Neutrophil (primary cell): ENCODE results near the gene NTRK1.

Source experiments
- H3K27ac ChIP-seq: fragments of 200-600 bp; sonication (generic); 2 replicates; pipeline ENCODE4 v1.5.1; 2016; ENCODE audit warnings: mild to moderate bottlenecking, moderate library complexity
- H3K27me3 ChIP-seq: fragments of 200-600 bp; sonication (generic); 2 replicates; pipeline ENCODE4 v1.6.0; 2016; ENCODE audit warnings: mild to moderate bottlenecking
- H3K36me3 ChIP-seq: fragments of 200-600 bp; sonication (generic); 2 replicates; pipeline ENCODE4 v1.5.1; 2017
- H3K4me1 ChIP-seq, 2 experiments: fragments of 200-600 bp in 1 of 2; sonication (generic) in 1 of 2; 1 replicate in 1 of 2; 2 replicates in 1 of 2; pipeline versions ENCODE4 v1.5.1 to v1.6.1; 2013 to 2016; ENCODE audit warnings: low read depth in 1 of 2, low read length in 1 of 2, mild to moderate bottlenecking in 1 of 2, moderate library complexity in 1 of 2; ENCODE audit not compliant: control insufficient read depth in 1 of 2, insufficient read depth in 1 of 2
- H3K4me3 ChIP-seq, 2 experiments: fragments of 200-600 bp in 1 of 2; sonication (generic) in 1 of 2; 1 replicate in 1 of 2; 2 replicates in 1 of 2; pipeline ENCODE4 v1.5.1; 2013 to 2016; ENCODE audit warnings: low read depth in 1 of 2, low read length in 1 of 2, mild to moderate bottlenecking in 1 of 2, moderate library complexity in 1 of 2
- H3K9me3 ChIP-seq: fragments of 200-600 bp; sonication (generic); 2 replicates; pipeline ENCODE4 v1.5.1; 2016
- TF ChIP-seq, protein P1 (sequence below): fragments of 200-600 bp; sonication (generic); IDR thresholded peaks from 2 replicates; pipeline ENCODE4 v1.5.1; 2016; ENCODE audit warnings: antibody characterized with exemption

The NTRK1 gene

GRCh38 chr1:156863631-156864030 is 3.0 kb downstream of the NTRK1 start:
- no peaks in the 10 kb centered on the region for H3K9me3 ChIP-seq
- H3K36me3 ChIP-seq: no peaks in the 10 kb centered on the region
- TF ChIP-seq, protein P1, sequence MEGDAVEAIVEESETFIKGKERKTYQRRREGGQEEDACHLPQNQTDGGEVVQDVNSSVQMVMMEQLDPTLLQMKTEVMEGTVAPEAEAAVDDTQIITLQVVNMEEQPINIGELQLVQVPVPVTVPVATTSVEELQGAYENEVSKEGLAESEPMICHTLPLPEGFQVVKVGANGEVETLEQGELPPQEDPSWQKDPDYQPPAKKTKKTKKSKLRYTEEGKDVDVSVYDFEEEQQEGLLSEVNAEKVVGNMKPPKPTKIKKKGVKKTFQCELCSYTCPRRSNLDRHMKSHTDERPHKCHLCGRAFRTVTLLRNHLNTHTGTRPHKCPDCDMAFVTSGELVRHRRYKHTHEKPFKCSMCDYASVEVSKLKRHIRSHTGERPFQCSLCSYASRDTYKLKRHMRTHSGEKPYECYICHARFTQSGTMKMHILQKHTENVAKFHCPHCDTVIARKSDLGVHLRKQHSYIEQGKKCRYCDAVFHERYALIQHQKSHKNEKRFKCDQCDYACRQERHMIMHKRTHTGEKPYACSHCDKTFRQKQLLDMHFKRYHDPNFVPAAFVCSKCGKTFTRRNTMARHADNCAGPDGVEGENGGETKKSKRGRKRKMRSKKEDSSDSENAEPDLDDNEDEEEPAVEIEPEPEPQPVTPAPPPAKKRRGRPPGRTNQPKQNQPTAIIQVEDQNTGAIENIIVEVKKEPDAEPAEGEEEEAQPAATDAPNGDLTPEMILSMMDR: no peak
- no peaks in the 10 kb centered on the region for H3K4me1 ChIP-seq
- H3K4me3 ChIP-seq: no peak overlapping the region
- H3K27me3 ChIP-seq: peaks cover 91% of the 10 kb centered on the region
- no peak overlapping the region for H3K27ac ChIP-seq

- peaks cover 86% of the 10 kb centered on the region for H3K27me3 ChIP-seq
- no peaks in the 10 kb centered on the region for H3K9me3 ChIP-seq
- TF ChIP-seq, protein P1: no peak
- H3K27ac ChIP-seq: no peak overlapping the region
- no peaks in the 10 kb centered on the region for H3K36me3 ChIP-seq
- H3K4me3 ChIP-seq: no peak overlapping the region
- no peaks in the 10 kb centered on the region for H3K4me1 ChIP-seq
Measured at GRCh38 chr1:156864796-156865195, 4.1 kb downstream of the NTRK1 start.

DNA sequence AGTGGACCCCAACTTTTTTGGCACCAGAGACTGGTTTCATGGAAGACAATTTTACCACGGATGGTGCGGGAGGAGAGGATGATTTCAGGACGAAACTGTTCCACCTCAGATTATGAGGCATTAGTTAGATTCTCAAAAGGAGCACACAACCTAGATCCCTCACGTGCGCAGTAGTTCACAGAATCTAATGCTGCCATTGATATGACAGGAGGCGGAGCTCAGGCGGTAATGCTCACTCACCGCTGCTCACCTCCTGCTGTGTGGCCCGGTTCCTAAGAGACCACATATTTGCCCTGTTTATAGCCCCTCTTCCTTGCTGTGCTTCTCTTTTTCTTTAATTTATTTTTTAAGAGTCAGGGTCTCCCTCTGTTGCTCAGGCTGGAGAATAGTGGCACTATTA is 4.6 kb downstream of the NTRK1 start:
- TF ChIP-seq, protein P1: no peak
- Histone ChIP-seq H3K36me3 (no peaks in the 10 kb centered on the region), H3K9me3 (no peaks in the 10 kb centered on the region), H3K27ac (no peak overlapping the region), H3K4me3 (no peak overlapping the region), H3K4me1 (no peaks in the 10 kb centered on the region), H3K27me3 (peaks cover 86% of the 10 kb centered on the region)

GRCh38 chr1:156865865-156866248 is 5.2 kb downstream of the NTRK1 start:
- no peaks in the 10 kb centered on the region for H3K9me3 ChIP-seq
- H3K27me3 ChIP-seq: peaks cover 86% of the 10 kb centered on the region
- H3K4me3 ChIP-seq: no peak overlapping the region
- TF ChIP-seq, protein P1: no peak
- H3K27ac ChIP-seq: no peak overlapping the region
- H3K4me1 ChIP-seq: no peaks in the 10 kb centered on the region
- H3K36me3 ChIP-seq: no peaks in the 10 kb centered on the region

DNA sequence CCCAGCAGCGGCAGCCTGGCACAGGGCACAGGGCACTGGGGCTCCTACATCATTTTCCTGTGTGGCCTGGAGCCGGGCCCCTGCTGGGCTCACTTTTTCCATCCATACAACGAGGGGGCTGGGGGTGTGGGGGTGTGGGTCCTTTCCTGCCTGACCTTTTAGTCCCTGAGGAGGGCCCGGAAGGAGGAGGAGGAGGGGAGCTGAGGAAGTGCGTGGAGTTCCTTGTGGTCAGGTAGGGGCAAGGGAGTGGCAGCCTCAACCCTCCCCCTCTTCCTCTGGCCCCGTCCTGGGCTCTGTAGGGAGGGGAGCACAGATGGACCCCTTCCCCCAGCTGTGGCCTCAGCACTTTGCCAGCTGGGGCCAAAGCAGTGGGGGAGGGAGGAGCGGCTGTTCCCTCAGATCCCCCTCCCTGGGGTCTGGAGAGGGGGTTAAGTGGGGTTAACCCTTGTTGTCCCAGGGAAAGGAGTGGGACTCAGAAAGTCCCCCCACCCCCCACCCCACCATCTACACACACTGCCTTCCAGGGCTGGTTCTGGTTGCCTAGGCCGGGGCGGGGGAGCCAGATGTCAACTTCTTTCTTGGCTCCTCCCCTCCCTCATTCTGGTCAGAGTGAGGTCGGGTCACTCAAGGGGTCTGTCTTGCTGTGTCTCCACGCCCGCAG is 5.7 kb downstream of the NTRK1 start:
- H3K4me3 ChIP-seq: no peak overlapping the region
- H3K9me3 ChIP-seq: no peaks in the 10 kb centered on the region
- no peaks in the 10 kb centered on the region for H3K36me3 ChIP-seq
- peaks cover 86% of the 10 kb centered on the region for H3K27me3 ChIP-seq
- no peak overlapping the region for H3K27ac ChIP-seq
- H3K4me1 ChIP-seq: no peaks in the 10 kb centered on the region
- TF ChIP-seq, protein P1: no peak

- H3K27me3 ChIP-seq: peaks cover 76% of the 10 kb centered on the region
- TF ChIP-seq, protein P1: no peak
- no peak overlapping the region for H3K4me3 ChIP-seq
- H3K36me3 ChIP-seq: no peaks in the 10 kb centered on the region
- no peaks in the 10 kb centered on the region for H3K4me1 ChIP-seq
- no peaks in the 10 kb centered on the region for H3K9me3 ChIP-seq
- H3K27ac ChIP-seq: no peak overlapping the region
Measured at GRCh38 chr1:156868341-156868740, 7.7 kb downstream of the NTRK1 start.
